Gastrocnemius medialis (tissue), 4 donors: Measurements from ENCODE around the gene RIPK3.
"Not testable (repeated sequence)": the region's sequence is repeated elsewhere in the genome, so short reads cannot be mapped to it uniquely, and the experiment has no call there.

Source experiments
- CTCF ChIP-seq, 5 experiments: fragments of 450-650 bp in 3 of 5; fragments of 200-600 bp in 2 of 5; sonication (generic) in 2 of 5; IDR thresholded peaks in 4 of 5; conservative IDR thresholded peaks in 1 of 5; 1 replicate in 4 of 5; 2 replicates in 1 of 5; pipeline ENCODE4 v1.5.1; 2016 to 2019; ENCODE audit warnings: antibody characterized with exemption in 5 of 5, mild to moderate bottlenecking in 3 of 5, moderate library complexity in 3 of 5
- POLR2A ChIP-seq, 2 donors: fragments of 450-650 bp; IDR thresholded peaks; one replicate each; pipeline ENCODE4 v1.6.1; 2017; ENCODE audit warnings: antibody characterized with exemption in 2 of 2, mild to moderate bottlenecking in 2 of 2, moderate library complexity in 2 of 2

DNA sequence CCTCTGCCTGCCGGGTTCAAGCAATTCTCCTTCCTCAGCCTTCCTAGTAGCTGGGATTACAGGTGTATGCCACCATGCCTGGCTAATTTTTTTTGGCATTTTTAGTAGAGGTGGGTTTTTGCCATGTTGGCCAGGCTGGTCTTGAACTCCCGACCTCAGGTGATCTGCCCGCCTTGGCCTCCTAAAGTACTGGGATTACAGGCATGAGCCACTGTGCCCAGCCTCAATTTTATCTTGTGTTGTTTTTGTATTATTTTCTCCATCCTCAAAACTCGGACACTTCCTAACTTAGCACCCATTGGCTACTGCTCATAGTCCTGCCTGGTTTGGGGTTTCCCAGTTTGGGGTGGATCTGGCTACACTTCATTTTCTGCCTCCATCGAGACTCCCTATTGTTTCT is 47.8 kb upstream of the RIPK3 start:
- TF ChIP-seq POLR2A (IDR thresholded peaks at IDR 0.05); CTCF (IDR thresholded peaks at IDR 0.05 in 4 of 5, conservative IDR thresholded peaks at IDR 0.05 in 1 of 5): not testable (repeated sequence)
